HepG2 (cell line): ENCODE measurements around the gene EIF4G3. TPM values are rescaled to one million over a fixed set of nuclear protein-coding genes. Genes with fewer than 3 reads are reported as not detected.
A peak's percentile ranks its signal among the peaks of the same experiment; 100 is the strongest.

Experiments used
- ATAC-seq: fragments of 200-7000 bp; cut with Tn5 transposase; 3 replicates; pipeline ENCODE4 v1.9.1; 2020; ENCODE audit warnings: mild to moderate bottlenecking, moderate library complexity
- BruUV-seq: library from RNA; stranded (reverse); fragments of 400-500 nt; replicated peaks from 2 replicates; lab custom pipeline; 2021; lab: Mats Ljungman, UMichigan
- CTCF ChIA-PET: fragments of 300-600 bp; formaldehyde crosslinking; extraction: SDS; loops from one replicate; lab custom pipeline; 2021; ENCODE audit warnings: low total read pairs, inconsistent platforms, low intra/inter-chr PET ratio; lab: Yijun Ruan, JAX
- POLR2A ChIA-PET: fragments of 350-600 bp; sonication (Branson Sonifier 250); formaldehyde crosslinking; loops from one replicate; lab custom pipeline; 2020; ENCODE audit warnings: antibody characterized with exemption, inconsistent platforms; lab: Yijun Ruan, JAX
- DNase-seq: peaks from one replicate; pipeline ENCODE4 v3.0.0-alpha.2; 2015; ENCODE audit warnings: low spot score
- FAIRE-seq: peaks from 3 replicates; lab custom pipeline; 2011; peaks lifted over from hg19 to GRCh38; lab: Jason Lieb, UNC
- H2AFZ ChIP-seq: one replicate; pipeline ENCODE4 v1.6.1; 2011; ENCODE audit warnings: low read length, inconsistent platforms
- H3K27ac ChIP-seq: fragments of 300-600 bp; 3 replicates; pipeline ENCODE4 v1.8.0; 2011; ENCODE audit warnings: mixed run types, mild to moderate bottlenecking, mixed read lengths, low read length, inconsistent platforms; ENCODE audit not compliant: insufficient read depth; ENCODE audit errors: extremely low read length
- H3K27me3 ChIP-seq, 2 experiments: fragments of 200-600 bp in 1 of 2; 2 replicates in 1 of 2; 3 replicates in 1 of 2; pipeline versions ENCODE4 v1.6.0 to v1.8.0; 2011; ENCODE audit warnings: low read length in 2 of 2, mild to moderate bottlenecking in 2 of 2, moderate library complexity in 2 of 2, inconsistent platforms in 1 of 2; ENCODE audit not compliant: insufficient read depth in 2 of 2, control insufficient read depth in 1 of 2
- H3K36me3 ChIP-seq, 2 experiments: fragments of 200-600 bp in 1 of 2; replicated peaks in 1 of 2; 2 replicates in 1 of 2; 3 replicates in 1 of 2; pipeline versions ENCODE4 v1.5.1 to v1.8.0; 2011; ENCODE audit warnings: low read length in 2 of 2, inconsistent platforms in 1 of 2; ENCODE audit not compliant: insufficient read depth in 2 of 2, control insufficient read depth in 1 of 2
- H3K4me1 ChIP-seq: 2 replicates; pipeline ENCODE4 v1.5.1; 2012; ENCODE audit warnings: low read length, inconsistent platforms; ENCODE audit not compliant: insufficient read depth
- H3K4me2 ChIP-seq: 2 replicates; pipeline ENCODE4 v1.6.0; 2011; ENCODE audit warnings: low read depth, low read length, inconsistent platforms
- H3K4me3 ChIP-seq, 3 experiments: fragments of 200-600 bp in 1 of 3; sonication (generic), shearing (Covaris generic) in 1 of 3; replicated peaks in 1 of 3; 2 replicates each; pipeline ENCODE4 v1.5.1; 2011 to 2016; ENCODE audit warnings: low read length in 3 of 3, inconsistent platforms in 2 of 3, low read depth in 2 of 3, mild to moderate bottlenecking in 2 of 3, control low read depth in 1 of 3, mixed read lengths in 1 of 3; ENCODE audit not compliant: insufficient read depth in 1 of 3
- H3K79me2 ChIP-seq: one replicate; pipeline ENCODE4 v1.6.1; 2011; ENCODE audit warnings: low read length, inconsistent platforms; ENCODE audit not compliant: insufficient read depth
- H3K9ac ChIP-seq: 2 replicates; pipeline ENCODE4 v1.6.0; 2011; ENCODE audit warnings: mild to moderate bottlenecking, low read depth, low read length, inconsistent platforms; ENCODE audit not compliant: insufficient read depth
- H3K9me3 ChIP-seq: 2 replicates; pipeline ENCODE4 v1.5.1; 2012; ENCODE audit warnings: mild to moderate bottlenecking, low read length
- H4K20me1 ChIP-seq: 2 replicates; pipeline ENCODE4 v1.6.0; 2011; ENCODE audit warnings: inconsistent platforms, mild to moderate bottlenecking, low read length, moderate library complexity; ENCODE audit not compliant: insufficient read depth
- AHR ChIP-seq: IDR thresholded peaks from 2 replicates; pipeline ENCODE4 v1.6.1; 2018; ENCODE audit warnings: missing genetic modification reagents, missing compliant biosample characterization
- ELF4 ChIP-seq: sonication (generic); formaldehyde crosslinking; IDR thresholded peaks from 2 replicates; pipeline ENCODE4 v1.5.0; 2020; ENCODE audit warnings: missing genetic modification reagents, mild to moderate bottlenecking, moderate library complexity, borderline replicate concordance
- GATA4 ChIP-seq: sonication (generic); IDR thresholded peaks from 2 replicates; pipeline ENCODE4 v1.6.1; 2016; ENCODE audit warnings: antibody characterized with exemption, low read depth, borderline replicate concordance
- IKZF1 ChIP-seq: fragments of 450-650 bp; IDR thresholded peaks from 2 replicates; pipeline ENCODE4 v1.7.1; 2016
- MBNL3 ChIP-seq: fragments of 250-450 bp; sonication (Bioruptor Pico); conservative IDR thresholded peaks from 2 replicates; pipeline ENCODE4 v1.8.0; 2022; ENCODE audit warnings: mild to moderate bottlenecking, inconsistent platforms
- RFX1 ChIP-seq: fragments of 450-650 bp; IDR thresholded peaks from 2 replicates; pipeline ENCODE4 v1.6.1; 2017
- RFX3 ChIP-seq: IDR thresholded peaks from 2 replicates; pipeline ENCODE4 v1.6.1; 2016; ENCODE audit warnings: missing biosample characterization, missing genetic modification reagents
- TGIF2 ChIP-seq: IDR thresholded peaks from 2 replicates; pipeline ENCODE4 v1.6.1; 2016; ENCODE audit warnings: control low read depth, missing compliant biosample characterization
- THAP11 ChIP-seq: IDR thresholded peaks from 2 replicates; pipeline ENCODE4 v1.6.1; 2016; ENCODE audit warnings: missing biosample characterization, missing genetic modification reagents
- ZC3H4 ChIP-seq: sonication (generic); formaldehyde crosslinking; IDR thresholded peaks from 2 replicates; pipeline ENCODE4 v1.4.0; 2020; ENCODE audit warnings: missing genetic modification reagents, borderline replicate concordance
- ZIK1 ChIP-seq: sonication (generic); formaldehyde crosslinking; IDR thresholded peaks from 2 replicates; pipeline ENCODE4 v1.5.0; 2020; ENCODE audit warnings: mild to moderate bottlenecking, low read depth, missing genetic modification reagents, borderline replicate concordance
- ZMYM3 ChIP-seq: sonication (generic); formaldehyde crosslinking; IDR thresholded peaks from 2 replicates; pipeline ENCODE4 v1.5.1; 2020; ENCODE audit warnings: mild to moderate bottlenecking, missing genetic modification reagents
- ZNF225 ChIP-seq: sonication (generic); formaldehyde crosslinking; IDR thresholded peaks from 2 replicates; pipeline ENCODE4 v1.4.0; 2020; ENCODE audit warnings: mild to moderate bottlenecking, missing genetic modification reagents
- ZNF552 ChIP-seq: sonication (generic); formaldehyde crosslinking; IDR thresholded peaks from 2 replicates; pipeline ENCODE4 v1.9.0; 2022; ENCODE audit warnings: missing genetic modification reagents, mild to moderate bottlenecking, borderline replicate concordance
- ZNF772 ChIP-seq: sonication (generic); formaldehyde crosslinking; IDR thresholded peaks from 2 replicates; pipeline ENCODE4 v1.5.0; 2020; ENCODE audit warnings: mild to moderate bottlenecking, missing genetic modification reagents
- WGBS: methylation state at CpG from one replicate; pipeline ENCODE4 v1.1.6; 2017; ENCODE audit warnings: low lambda C conversion rate; 5-methylcytosine and 5-hydroxymethylcytosine counted together
- in situ Hi-C: cut with HindIII; loops from 2 replicates; pipeline ENCODE4 v1.10.0; 2017; ENCODE audit warnings: low pct_unique_long_range_greater_than_20kb; ENCODE audit not compliant: extremely low pct_ligation_motif_present
- intact Hi-C: fragments of 100-400 bp; cut with micrococcal nuclease; formaldehyde crosslinking; loops from one replicate; pipeline ENCODE4 v1.10.0; 2022; ENCODE audit not compliant: unreplicated experiment
- polyA plus RNA-seq, 8 experiments: library from polyadenylated mRNA; depleted of rRNA in 3 of 8; stranded (reverse) in 7 of 8; unstranded in 1 of 8; fragments of >200 nt; fragmentation: Illumina TruSeq in 4 of 8; extraction: Trizol in 4 of 8; gene quantifications; 2 replicates each; pipeline versions ENCODE4 v1.2.1 to v1.2.3, GENCODE V29; 2011 to 2016; ENCODE audit warnings: low read depth in 4 of 8, missing spikeins in 1 of 8, mixed read lengths in 1 of 8; ENCODE audit not compliant: insufficient read depth in 1 of 8
- total RNA-seq, 5 experiments: library from RNA; depleted of rRNA; stranded (reverse); fragments of >200 nt; fragmentation: Illumina TruSeq; extraction: Trizol; gene quantifications; 2 replicates each; pipeline ENCODE4 v1.2.3, GENCODE V29; 2016; ENCODE audit warnings: low read depth in 1 of 5
- TF ChIP-seq, protein P1 (sequence below): IDR thresholded peaks from 2 replicates; pipeline ENCODE4 v1.6.1; 2016; ENCODE audit warnings: mild to moderate bottlenecking
- TF ChIP-seq, protein P2 (sequence below): sonication (generic); formaldehyde crosslinking; IDR thresholded peaks from 2 replicates; pipeline ENCODE4 v1.4.0; 2020; ENCODE audit warnings: missing genetic modification reagents, mild to moderate bottlenecking, borderline replicate concordance
- TF ChIP-seq, protein P3 (sequence below): sonication (generic); formaldehyde crosslinking; IDR thresholded peaks from 2 replicates; pipeline ENCODE4; 2020; ENCODE audit warnings: missing genetic modification reagents, mild to moderate bottlenecking, borderline replicate concordance

EIF4G3 gene
- total and polyA plus RNA-seq, 2 of the 13 experiments (the other 11 are each of a cell fraction or from before 2014, with no cell fraction given): 22.2 to 27.6 TPM

DNA sequence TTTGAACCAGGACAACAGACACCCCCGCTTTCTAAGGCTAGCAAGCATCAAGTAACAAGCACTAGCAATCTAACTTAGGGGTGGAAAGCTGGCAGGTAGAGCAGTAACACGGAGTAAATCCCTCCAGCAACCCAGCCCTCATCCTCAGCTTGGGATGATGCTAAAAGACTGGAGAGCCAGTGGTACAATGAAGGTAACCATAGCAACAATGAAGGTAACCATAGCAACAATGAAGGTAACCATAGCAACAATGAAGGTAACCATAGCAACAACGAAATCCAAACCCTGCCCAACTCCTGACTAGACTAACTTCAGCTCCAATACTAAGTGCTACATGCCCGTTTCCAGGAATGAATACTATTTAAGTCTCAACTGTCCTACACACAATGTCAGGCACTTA is 22.2 kb upstream of the EIF4G3 start (continued):
- TF ChIP-seq ZNF772 (no peak), MBNL3 (CRISPR knock-in tag) (no peak), TGIF2 (CRISPR knock-in tag) (no peak), ZMYM3 (CRISPR knock-in tag) (no peak), ZIK1 (CRISPR knock-in tag) (no peak), RFX3 (CRISPR knock-in tag) (peak; percentile 61; the same call in 1 of the 2 replicates), ZNF225 (no peak), RFX1 (peak; percentile 89), GATA4 (no peak)
- TF ChIP-seq, protein P1, sequence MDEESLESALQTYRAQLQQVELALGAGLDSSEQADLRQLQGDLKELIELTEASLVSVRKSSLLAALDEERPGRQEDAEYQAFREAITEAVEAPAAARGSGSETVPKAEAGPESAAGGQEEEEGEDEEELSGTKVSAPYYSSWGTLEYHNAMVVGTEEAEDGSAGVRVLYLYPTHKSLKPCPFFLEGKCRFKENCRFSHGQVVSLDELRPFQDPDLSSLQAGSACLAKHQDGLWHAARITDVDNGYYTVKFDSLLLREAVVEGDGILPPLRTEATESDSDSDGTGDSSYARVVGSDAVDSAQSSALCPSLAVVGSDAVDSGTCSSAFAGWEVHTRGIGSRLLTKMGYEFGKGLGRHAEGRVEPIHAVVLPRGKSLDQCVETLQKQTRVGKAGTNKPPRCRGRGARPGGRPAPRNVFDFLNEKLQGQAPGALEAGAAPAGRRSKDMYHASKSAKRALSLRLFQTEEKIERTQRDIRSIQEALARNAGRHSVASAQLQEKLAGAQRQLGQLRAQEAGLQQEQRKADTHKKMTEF (CRISPR knock-in tag): no peak

DNA sequence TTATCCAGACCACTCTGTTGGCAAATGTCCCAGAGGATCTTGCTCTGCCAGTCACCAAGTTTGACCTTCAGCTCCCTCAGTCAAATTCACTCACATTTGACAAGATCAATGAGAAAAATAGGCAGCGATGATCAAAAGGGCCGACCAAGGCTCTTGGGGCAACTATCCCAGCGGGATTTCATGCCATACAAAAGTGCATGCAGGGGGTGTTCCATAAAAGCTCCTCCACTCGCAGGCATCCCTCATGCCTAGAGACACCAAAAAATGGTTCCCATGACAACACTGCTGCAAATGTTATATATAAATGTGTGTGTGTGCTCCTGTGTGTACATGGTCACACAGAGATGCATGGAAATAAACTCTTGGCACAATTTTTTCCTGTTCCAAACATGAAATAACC is 16.2 kb upstream of the EIF4G3 start:
- Histone ChIP-seq H3K79me2 (no peaks in the 10 kb centered on the region), H2AFZ (no peak overlapping the region), H3K4me3 (no peak overlapping the region), H3K36me3 (no peaks in the 10 kb centered on the region), H3K27ac (no peak overlapping the region), H4K20me1 (no peaks in the 10 kb centered on the region), H3K4me1 (peaks cover 24% of the 10 kb centered on the region), H3K27me3 (0 out of 5 replicates have a peak, but pooled peaks cover 0 to 4% of the 10 kb centered on the region in 2 experiments), H3K9ac (no peak overlapping the region), H3K4me2 (no peak overlapping the region), H3K9me3 (no peaks in the 10 kb centered on the region)
- intact Hi-C loops: no loop called here
- ChIA-PET CTCF (no interaction called here), POLR2A (interaction anchor here (1.0 kb wide), 1 partner anchor 407 kb away, joined by 4 read pairs; no protein-coding TSS in a partner anchor)
- 8% methylated on average over 4 of the region's 4 CpGs for WGBS
- peak; percentile 42 for DNase-seq
- FAIRE-seq: no peak
- ATAC-seq: no peak
- BruUV-seq: no TSS peak
- in situ Hi-C loops: loop anchor here (25.0 kb wide), 1 partner anchor 206 kb away; no protein-coding TSS in a partner anchor
- TF ChIP-seq ZNF552 (CRISPR knock-in tag) (no peak), THAP11 (CRISPR knock-in tag) (no peak), RFX3 (CRISPR knock-in tag) (peak; percentile 35; the same call in 1 of the 2 replicates), AHR (CRISPR knock-in tag) (no peak), IKZF1 (no peak), ZC3H4 (no peak), ELF4 (no peak)
- TF ChIP-seq, protein P2, sequence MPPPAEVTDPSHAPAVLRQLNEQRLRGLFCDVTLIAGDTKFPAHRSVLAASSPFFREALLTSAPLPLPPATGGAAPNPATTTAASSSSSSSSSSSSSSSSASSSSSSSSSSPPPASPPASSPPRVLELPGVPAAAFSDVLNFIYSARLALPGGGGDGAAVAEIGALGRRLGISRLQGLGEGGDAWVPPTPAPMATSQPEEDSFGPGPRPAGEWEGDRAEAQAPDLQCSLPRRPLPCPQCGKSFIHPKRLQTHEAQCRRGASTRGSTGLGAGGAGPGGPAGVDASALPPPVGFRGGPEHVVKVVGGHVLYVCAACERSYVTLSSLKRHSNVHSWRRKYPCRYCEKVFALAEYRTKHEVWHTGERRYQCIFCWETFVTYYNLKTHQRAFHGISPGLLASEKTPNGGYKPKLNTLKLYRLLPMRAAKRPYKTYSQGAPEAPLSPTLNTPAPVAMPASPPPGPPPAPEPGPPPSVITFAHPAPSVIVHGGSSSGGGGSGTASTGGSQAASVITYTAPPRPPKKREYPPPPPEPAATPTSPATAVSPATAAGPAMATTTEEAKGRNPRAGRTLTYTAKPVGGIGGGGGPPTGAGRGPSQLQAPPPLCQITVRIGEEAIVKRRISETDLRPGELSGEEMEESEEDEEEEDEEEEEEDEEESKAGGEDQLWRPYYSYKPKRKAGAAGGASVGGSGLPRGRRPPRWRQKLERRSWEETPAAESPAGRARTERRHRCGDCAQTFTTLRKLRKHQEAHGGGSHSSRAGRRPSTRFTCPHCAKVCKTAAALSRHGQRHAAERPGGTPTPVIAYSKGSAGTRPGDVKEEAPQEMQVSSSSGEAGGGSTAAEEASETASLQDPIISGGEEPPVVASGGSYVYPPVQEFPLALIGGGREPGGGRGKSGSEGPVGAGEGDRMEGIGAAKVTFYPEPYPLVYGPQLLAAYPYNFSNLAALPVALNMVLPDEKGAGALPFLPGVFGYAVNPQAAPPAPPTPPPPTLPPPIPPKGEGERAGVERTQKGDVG (CRISPR knock-in tag): no peak
- TF ChIP-seq, protein P3, sequence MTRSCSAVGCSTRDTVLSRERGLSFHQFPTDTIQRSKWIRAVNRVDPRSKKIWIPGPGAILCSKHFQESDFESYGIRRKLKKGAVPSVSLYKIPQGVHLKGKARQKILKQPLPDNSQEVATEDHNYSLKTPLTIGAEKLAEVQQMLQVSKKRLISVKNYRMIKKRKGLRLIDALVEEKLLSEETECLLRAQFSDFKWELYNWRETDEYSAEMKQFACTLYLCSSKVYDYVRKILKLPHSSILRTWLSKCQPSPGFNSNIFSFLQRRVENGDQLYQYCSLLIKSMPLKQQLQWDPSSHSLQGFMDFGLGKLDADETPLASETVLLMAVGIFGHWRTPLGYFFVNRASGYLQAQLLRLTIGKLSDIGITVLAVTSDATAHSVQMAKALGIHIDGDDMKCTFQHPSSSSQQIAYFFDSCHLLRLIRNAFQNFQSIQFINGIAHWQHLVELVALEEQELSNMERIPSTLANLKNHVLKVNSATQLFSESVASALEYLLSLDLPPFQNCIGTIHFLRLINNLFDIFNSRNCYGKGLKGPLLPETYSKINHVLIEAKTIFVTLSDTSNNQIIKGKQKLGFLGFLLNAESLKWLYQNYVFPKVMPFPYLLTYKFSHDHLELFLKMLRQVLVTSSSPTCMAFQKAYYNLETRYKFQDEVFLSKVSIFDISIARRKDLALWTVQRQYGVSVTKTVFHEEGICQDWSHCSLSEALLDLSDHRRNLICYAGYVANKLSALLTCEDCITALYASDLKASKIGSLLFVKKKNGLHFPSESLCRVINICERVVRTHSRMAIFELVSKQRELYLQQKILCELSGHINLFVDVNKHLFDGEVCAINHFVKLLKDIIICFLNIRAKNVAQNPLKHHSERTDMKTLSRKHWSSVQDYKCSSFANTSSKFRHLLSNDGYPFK (CRISPR knock-in tag): no peak
